Measurements from ENCODE around the gene TGM4.

DNA sequence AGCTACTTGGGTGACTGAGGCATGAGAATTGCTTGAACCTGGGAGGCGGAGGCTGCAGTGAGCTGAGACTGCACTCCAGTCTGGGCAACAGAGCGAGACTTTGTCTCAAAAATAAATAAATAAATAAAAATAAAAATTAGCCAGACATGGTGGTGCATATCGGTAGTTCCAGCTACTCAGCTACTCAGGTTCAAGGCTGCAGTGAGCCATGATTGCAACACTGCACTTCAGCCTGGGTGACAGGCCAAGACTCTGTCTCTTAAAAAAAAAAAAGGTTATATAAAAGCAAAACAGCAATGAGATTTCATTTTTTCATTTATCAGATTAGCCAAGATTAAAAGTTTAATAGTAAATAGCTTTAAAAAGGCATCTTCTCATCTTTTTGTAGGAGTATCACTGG is 2.9 kb downstream of the TGM4 start:
- TF ChIP-seq, protein P1, sequence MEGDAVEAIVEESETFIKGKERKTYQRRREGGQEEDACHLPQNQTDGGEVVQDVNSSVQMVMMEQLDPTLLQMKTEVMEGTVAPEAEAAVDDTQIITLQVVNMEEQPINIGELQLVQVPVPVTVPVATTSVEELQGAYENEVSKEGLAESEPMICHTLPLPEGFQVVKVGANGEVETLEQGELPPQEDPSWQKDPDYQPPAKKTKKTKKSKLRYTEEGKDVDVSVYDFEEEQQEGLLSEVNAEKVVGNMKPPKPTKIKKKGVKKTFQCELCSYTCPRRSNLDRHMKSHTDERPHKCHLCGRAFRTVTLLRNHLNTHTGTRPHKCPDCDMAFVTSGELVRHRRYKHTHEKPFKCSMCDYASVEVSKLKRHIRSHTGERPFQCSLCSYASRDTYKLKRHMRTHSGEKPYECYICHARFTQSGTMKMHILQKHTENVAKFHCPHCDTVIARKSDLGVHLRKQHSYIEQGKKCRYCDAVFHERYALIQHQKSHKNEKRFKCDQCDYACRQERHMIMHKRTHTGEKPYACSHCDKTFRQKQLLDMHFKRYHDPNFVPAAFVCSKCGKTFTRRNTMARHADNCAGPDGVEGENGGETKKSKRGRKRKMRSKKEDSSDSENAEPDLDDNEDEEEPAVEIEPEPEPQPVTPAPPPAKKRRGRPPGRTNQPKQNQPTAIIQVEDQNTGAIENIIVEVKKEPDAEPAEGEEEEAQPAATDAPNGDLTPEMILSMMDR (IDR thresholded peaks at IDR 0.05) = no peak
- TF ChIP-seq POLR2A (IDR thresholded peaks at IDR 0.05) = no peak

All from lower leg skin (tissue), 3 donors.